Measurements from ENCODE around the gene GOLGA6C.
"Not testable (repeated sequence)": the region's sequence is repeated elsewhere in the genome, so short reads cannot be mapped to it uniquely, and the experiment has no call there.

GRCh38 chr15:75245741-75246140 is 12.4 kb upstream of the GOLGA6C start:
- not testable (repeated sequence) for TF ChIP-seq CTCF (conservative IDR thresholded peaks at IDR 0.05; ENCODE audit: low read length); EZH2phosphoT487 (IDR thresholded peaks at IDR 0.05; ENCODE audit: borderline replicate concordance, low read depth, low read length)
